ENCODE results near the gene ASXL2.

Gene ASXL2

GRCh38 chr2:25797620-25798488, 80.4 kb downstream of the ASXL2 start:
- no peak for DNase-seq

DNA sequence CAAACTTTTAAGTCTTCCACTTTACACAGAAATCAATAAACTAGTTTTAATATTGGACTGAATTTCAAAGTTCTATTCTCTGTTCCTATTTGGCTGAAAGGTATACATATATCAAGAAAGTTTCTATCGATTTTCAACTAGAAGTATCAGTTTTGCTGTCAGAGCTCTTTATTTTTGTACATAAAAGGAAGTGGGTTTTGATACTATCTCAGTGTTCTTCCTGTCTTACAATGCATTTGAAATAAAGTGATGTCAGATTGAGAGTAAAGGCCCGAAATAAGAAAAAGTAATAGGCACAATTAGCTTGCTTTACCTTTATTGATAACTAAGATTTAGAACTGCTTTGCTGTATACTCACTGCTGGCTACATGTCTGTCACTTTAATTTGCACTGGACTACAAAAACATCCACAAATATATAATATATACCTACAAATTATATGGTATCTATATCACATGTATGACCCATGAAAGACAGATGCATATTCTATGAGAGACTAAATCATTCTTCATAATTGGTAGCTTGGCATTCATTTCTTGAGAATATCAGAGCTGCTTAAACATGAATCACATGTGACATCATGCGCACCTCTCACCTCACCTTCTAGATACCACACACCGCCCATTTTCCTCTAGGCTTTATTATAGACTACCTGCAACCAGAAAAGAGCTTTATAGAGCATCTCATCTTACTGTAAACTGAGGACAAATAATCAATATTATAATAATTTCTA, 83.6 kb downstream of the ASXL2 start:
- DNase-seq, result no peak

DNA sequence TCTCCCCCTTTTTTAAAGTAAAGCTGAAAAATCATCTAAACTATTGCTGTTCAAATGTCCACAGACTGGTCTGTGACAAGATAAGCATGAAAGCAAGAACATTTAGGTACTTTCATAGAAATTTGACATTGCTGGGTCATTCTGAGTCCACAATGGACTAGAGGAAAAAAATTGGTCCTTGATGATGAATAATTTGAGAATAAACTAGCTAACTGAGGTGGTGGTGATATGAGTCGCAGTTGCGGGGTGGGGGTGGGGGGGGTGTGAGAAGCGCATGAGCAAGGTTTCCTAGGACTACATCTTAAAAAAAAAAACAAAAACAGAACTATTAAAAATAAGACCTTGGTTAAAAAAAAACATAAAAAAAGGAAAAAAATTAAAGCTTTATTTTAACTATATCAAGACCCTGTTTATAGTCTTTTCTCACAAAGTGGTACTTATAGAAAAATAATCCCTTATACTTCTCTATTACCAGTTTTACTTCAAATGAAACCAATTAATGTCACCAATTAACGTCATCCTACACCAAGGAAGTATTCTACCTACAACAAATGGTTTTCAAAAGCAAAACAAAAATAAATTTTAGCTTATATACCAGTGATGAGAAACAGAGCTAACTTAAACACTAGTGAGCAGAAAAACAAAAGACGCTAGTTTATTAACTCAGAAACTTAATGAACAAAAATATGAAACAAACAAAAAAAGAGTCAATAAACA, 88.1 kb downstream of the ASXL2 start:
- no peak for DNase-seq

GRCh38 chr2:25788457-25788856, 89.8 kb downstream of the ASXL2 start:
- no peak for DNase-seq

GRCh38 chr2:25787020-25787419, 91.3 kb downstream of the ASXL2 start:
- DNase-seq, result no peak

DNA sequence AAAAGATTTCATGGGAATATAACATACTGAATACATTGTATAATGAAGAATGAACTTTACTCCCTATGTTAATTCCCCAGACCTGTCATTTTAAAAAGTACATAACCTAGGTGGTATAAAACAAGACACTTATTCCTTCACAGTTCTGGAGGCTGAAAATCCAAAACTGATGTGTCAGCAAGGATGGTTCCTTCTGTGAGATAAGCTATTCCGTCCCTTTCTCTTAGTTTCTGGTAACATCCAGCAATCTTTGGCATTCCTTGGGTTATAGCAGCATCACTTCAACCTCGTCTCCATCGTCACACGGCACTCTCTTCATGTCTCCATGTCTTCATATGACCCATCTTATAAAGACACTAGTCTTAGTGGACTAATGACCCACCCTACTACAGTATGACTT, 93.9 kb downstream of the ASXL2 start:
- no peak for DNase-seq

- no peak for DNase-seq
Measured at GRCh38 chr2:25777077-25777476, 101.2 kb downstream of the ASXL2 start.

DNA sequence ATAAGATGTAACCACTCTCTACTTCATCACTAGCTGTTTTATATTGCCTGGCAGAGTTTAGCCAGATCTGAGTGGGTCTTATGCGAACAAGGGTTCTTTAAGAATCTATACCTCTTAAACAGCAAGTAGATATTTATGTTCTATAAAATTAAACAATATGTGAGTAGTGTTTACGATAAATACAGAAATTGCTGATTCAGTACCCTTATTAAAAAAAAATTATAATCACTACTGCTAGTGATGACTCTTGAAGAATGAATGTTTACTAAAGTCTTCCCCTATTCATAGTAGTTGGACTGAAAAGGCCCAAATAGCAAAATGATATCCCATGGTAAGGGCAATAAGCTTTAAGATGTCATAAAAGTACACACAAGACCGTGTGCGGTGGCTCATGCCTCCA, 106.2 kb downstream of the ASXL2 start:
- DNase-seq, result no peak

- no peak for DNase-seq
Measured at GRCh38 chr2:25763575-25763974, 114.7 kb downstream of the ASXL2 start.

DNA sequence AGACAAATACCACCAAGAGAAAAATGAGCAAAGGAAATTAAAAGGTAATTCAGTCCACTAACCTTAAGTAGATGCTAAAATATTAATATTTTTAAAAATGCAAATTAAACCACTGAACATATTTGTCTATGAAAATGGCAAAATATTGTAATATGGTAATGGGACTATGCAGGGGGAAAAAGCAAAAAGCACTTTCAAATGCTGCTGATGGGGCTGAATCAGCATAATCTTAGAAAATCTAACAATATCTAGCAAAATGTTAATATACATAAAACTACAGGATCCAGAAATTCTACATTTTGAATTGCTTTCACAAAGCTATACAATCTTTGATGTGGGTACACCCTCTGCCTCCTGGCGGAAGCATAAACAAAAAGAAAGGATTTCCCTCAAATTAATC, 118.0 kb downstream of the ASXL2 start:
- no peak for DNase-seq

DNA sequence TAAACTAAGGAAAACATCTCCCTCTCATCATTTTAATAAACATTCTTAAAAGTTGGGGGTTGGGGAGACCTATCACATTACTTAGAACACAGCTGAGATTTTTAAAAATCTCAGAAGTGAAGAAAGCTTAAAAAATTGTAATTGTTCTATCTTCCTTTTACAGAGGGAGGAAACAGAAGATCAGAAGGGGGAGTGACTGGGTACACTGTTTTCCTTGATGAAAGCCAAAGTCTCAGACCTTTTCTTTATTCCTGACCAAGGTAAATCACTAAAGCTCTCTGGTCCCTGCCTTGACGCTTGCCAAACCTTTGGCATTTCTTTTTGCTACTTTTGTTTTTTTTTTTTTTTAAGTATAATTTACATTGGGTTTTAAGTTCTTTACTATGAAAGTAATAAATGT, 119.9 kb downstream of the ASXL2 start:
- no peak for DNase-seq

- DNase-seq, result no peak
Measured at GRCh38 chr2:25757906-25758305, 120.4 kb downstream of the ASXL2 start.

DNA sequence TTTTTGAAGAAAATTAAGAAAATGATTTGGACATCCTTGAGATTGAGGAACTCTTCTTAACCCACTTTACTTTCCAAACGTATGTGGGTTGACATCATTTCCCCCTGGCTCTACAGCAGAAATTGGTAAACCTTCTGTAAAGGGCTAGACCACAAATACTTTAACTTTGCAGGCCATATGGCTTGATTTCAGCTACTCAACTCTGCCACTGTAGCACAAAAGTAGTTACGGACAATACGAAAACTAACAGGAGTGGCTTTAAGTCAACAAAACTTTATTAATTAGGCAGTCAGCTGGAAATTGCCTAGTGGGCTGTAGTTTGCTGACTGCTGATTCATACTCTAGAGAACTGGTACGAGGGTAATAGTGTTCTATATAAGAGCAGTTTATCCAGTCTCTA, 121.8 kb downstream of the ASXL2 start:
- no peak for DNase-seq

GRCh38 chr2:25749676-25750075, 128.6 kb downstream of the ASXL2 start:
- no peak for DNase-seq

- DNase-seq, result no peak
Measured at GRCh38 chr2:25744055-25744454, 134.2 kb downstream of the ASXL2 start.

DNA sequence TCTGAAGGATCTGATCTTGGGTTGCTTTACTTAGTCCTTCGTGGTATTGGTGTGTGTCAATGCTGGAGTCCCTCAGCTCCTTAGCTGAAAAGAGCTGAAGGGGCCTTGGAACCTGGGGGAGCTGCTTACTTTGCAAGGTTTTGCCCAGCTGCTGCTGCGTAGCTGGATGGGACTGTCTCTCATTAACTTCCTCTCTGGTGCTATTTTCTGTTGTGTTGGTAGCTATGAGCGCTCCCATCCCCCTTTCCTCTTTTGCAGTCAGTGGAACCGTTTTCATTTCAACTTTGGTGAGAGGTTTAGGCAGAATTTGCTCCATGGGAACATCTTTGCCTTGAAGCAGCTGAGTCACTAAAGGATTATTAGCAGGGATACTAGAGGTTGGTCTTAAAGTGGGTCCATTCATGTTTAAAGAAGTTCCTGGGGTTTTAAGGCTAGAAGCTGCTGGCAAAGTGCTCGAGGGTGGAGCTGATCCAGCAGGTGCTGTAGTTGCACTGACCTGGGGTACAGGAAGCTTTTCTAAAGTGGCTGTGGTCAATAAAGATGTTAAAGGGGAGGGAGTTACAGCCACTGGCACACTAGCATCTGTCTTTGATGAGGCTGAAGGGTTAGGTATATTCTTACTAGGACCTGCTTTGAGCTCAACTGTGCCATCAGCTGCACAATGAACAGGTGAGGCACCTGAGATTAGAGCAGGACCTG, 135.0 kb downstream of the ASXL2 start:
- no peak for DNase-seq

GRCh38 chr2:25742501-25742900, 135.8 kb downstream of the ASXL2 start:
- DNase-seq, result no peak

GRCh38 chr2:25740810-25741381, 137.4 kb downstream of the ASXL2 start:
- no peak for DNase-seq

DNA sequence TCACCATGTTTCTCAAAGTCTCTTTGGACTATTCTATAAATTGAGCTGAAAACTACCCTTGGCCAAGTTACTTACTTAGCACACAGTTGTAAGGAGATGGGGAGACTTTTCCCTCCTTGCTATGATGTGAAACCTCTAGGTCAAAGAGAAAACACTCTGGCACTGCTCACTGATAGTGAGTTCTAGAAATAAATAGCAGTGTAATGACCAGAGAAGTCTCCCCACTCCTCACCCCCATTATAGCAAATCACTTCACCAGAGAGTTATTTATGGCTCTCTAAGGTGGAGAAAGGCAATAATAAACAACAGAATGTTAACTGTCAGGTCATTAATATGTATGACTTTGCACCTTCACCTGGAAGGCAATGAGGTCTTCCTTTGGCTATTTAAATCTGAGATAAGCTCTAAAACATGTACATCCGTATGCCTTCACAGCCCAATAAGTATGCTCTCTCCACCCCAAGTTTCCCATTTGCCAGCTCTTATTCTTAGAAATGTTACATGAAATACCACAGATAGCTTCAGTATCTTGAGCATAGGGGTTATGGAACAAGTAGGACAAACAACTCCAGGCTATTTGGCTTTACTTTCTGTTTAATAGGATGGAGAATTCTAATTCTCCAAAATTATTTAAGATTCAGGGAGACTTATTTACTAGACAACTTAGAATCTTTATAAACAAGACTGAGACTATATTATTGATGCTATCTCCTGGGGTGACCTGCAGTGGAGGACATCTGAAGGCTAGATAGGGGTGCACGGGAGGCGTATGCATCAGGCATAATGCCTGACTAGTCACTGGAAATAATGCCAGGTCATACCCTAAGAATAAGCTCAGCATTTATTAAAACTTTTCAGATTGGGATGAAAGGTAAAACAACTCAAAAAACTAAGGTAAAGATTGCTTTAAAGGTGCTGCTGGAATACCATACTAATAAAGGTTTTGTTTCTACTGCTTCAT, 139.6 kb downstream of the ASXL2 start:
- DNase-seq, result no peak

GRCh38 chr2:25736899-25737515, 141.3 kb downstream of the ASXL2 start:
- DNase-seq, result no peak

DNA sequence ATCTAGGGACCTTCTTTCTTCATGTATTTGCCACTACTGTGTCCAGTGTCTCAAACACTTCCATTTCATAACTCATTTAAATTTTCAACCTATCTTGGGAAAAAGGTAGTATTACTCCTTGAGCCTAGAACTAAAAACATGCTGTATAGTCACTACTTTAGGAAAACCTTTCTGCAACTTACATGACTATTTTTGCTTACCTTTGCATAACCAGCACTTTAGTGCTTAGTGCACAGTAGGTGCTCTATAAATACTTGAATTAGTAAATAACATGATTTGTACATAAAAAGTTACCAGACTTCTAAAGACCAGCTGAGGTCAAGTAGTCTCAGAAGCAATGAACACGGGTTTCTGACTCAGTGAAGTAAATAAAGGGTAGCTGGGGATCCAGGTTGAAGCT, 142.5 kb downstream of the ASXL2 start:
- no peak for DNase-seq
